GM12872 (cell line): ENCODE data around the gene ZRSR2.

ENCODE experiments used
- CTCF ChIP-seq: IDR thresholded peaks from 3 replicates; pipeline ENCODE4 v1.5.1; 2011; ENCODE audit warnings: low read depth, mild to moderate bottlenecking, low read length, moderate library complexity; ENCODE audit not compliant: insufficient read depth

Gene ZRSR2

GRCh38 chrX:15848576-15848975 is 58.3 kb downstream of the ZRSR2 start:
- TF ChIP-seq CTCF: no peak

- TF ChIP-seq CTCF: no peak
Observed at GRCh38 chrX:15849555-15849954, 59.3 kb downstream of the ZRSR2 start.

DNA sequence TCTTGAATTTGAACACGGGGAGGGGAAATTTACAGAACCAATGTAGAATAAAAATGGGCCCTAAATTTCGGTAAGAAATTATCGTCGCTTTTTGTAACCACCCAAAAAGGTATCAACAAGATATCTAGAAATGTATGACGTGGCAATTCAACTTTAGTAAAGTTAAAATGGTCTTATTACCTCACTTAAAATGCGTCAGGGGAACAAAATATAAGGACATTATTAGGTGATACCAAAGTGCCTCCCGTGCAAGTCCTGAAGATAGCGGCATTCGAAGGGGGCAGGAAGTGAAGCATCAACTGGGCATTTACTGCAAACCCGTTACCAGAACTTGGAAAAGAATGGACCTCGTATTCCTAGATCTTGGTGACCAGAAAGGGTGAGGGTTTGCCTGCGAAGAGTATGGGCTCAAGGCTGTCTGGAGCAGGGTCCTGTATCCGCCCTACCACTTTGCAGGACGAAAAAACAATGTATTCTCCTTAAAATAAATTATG is 63.3 kb downstream of the ZRSR2 start:
- TF ChIP-seq CTCF: no peak

- peak; percentile 33; the same call in 1 of the 3 replicates for TF ChIP-seq CTCF
Observed at GRCh38 chrX:15854080-15854655, 63.9 kb downstream of the ZRSR2 start.

GRCh38 chrX:15854712-15855567 is 64.7 kb downstream of the ZRSR2 start, which contains the start of gene AP1S2:
Gene AP1S2 (minus strand): TSS chrX:15854813. CDS start chrX:15852524, 2,289 bp downstream.
- TF ChIP-seq CTCF: no peak

DNA sequence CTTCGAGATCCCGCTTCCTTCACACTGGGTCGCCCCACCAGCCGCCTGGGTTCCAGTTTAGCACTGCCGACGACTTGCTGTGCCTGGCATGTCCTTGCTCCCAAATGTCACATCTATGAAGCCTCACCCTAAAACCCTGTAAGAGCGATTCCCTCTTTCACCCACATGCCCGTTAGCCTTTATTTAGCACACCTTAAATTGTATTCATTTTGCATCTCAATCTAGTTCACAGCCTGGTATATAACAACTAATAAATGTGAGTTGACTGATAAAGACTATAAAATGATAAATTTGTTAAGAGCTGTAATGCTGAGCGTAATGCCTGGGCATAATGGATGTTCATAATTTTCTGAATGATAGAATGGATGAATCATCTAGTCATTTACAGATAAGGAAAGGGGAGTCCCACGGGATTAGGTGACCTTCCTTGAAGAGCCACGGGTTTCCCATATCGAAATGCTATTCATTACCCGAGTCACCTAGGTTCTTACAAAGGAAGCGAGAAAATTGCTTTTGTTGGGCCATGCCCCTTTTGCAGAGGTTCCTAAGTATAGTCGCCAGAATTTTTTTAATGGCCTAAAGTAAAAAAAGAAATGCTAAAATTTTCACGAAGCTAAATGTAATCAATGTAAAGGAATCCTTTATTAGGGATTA is 65.4 kb downstream of the ZRSR2 start:
- TF ChIP-seq CTCF: no peak

DNA sequence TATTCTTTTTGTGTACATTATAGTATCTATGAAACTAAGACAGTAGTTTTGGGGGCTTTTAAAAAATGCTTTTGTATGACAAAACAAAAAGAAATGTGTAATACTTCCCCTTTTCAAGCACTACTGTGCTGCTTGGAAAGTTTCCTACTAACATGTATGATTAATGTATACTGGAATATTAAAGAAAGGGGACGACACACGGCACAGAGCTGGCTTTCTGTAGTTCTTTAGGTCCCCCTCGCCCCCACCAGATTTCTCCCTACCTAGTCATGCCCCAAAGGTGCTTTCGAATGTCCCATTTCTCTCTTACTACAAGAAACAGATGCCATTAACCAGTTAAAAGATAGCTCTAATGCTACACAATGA is 65.9 kb downstream of the ZRSR2 start:
- no peak for TF ChIP-seq CTCF
